Subcutaneous adipose tissue (tissue), 4 donors: Measurements from ENCODE around the gene PLCG1. TPM values are rescaled to one million over a fixed set of nuclear protein-coding genes. Genes with fewer than 3 reads are reported as not detected.

Experiments
- total RNA-seq, 4 donors: library from RNA; depleted of rRNA; stranded (reverse); fragments of >200 nt; gene quantifications; one replicate each; pipeline ENCODE4 v1.1.0, GENCODE V29; 2016
- TF ChIP-seq, protein P1 (sequence below): fragments of 450-650 bp; IDR thresholded peaks from one replicate; pipeline ENCODE4 v1.5.1; 2016; ENCODE audit warnings: low read depth, mild to moderate bottlenecking, control low read depth, antibody characterized with exemption, moderate library complexity

The PLCG1 gene
- total RNA-seq, 4 donors from 2014 or later = 43.0 to 186 (median 67.2) TPM

- TF ChIP-seq, protein P1, sequence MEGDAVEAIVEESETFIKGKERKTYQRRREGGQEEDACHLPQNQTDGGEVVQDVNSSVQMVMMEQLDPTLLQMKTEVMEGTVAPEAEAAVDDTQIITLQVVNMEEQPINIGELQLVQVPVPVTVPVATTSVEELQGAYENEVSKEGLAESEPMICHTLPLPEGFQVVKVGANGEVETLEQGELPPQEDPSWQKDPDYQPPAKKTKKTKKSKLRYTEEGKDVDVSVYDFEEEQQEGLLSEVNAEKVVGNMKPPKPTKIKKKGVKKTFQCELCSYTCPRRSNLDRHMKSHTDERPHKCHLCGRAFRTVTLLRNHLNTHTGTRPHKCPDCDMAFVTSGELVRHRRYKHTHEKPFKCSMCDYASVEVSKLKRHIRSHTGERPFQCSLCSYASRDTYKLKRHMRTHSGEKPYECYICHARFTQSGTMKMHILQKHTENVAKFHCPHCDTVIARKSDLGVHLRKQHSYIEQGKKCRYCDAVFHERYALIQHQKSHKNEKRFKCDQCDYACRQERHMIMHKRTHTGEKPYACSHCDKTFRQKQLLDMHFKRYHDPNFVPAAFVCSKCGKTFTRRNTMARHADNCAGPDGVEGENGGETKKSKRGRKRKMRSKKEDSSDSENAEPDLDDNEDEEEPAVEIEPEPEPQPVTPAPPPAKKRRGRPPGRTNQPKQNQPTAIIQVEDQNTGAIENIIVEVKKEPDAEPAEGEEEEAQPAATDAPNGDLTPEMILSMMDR = no peak
These were observed 44.2 kb downstream of the PLCG1 start for GRCh38 chr20:41181567-41181966.

GRCh38 chr20:41182296-41183212 is 45.2 kb downstream of the PLCG1 start:
- TF ChIP-seq, protein P1 = no peak

DNA sequence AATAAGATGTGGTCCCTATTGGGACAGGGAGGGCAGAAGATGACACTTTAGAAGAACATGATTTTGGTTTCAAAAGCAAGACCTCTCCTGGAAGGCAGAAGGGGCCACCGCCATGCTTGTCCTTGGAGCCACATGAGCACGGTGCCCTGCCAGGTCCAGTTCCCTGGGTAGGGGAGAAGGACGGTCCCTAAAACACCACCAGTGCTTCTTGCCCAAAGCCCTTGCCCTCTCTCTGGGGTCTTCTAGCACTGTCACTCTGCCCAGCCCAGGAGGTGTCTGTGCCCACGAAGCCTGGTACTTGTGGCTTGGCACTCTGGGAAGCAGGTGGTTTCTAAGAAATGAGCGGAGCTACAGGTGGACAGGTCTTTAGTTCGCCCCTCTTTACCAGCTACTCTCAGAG is 46.0 kb downstream of the PLCG1 start:
- TF ChIP-seq, protein P1 = no peak

DNA sequence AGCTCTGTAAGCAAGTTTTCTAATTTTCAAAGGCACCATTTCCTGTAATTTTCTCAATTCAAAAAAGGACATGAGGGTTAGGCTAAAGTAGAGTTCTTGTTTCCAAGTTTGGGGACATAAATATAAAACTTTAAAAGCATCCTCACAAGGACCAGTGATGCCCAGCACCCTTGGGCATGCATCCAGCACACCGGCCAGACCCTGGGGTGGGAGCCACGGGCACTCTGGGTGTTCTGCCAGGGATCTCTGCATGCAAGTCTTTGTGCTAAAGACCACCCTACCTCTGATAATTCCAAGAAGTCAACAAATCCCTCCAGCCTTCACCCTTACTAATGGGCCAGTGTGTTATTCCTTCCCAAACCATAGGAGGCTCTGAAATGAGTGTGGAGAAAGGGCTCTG is 46.5 kb downstream of the PLCG1 start:
- TF ChIP-seq, protein P1 = no peak

- TF ChIP-seq, protein P1 = no peak
These were observed 47.8 kb downstream of the PLCG1 start for GRCh38 chr20:41185013-41185757.

DNA sequence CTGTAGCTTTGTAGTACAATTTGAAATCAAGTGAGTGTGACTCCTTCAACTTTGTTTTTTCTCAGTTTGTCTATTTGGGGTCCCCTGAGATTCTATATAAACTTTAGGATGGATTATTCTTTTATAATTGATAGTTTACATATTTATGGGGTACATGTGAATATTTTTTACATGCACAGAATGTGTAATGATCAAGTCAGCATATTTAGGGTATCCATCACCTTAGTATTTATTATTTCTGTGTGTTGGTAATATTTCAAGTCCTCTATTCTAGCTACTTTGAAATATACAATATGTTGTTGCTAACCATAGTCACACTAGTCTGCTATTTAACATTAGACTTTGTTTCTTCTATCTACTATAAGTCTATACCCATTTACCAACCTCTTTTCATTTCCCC is 50.3 kb downstream of the PLCG1 start:
- TF ChIP-seq, protein P1 = no peak
